ENCODE results near the gene SMAP2. TPM values are rescaled to one million over a fixed set of nuclear protein-coding genes. Genes with fewer than 3 reads are reported as not detected.

Gene SMAP2
- total RNA-seq, 3 donors from 2014 or later = 27.2 to 64.2 (median 33.1) TPM

DNA sequence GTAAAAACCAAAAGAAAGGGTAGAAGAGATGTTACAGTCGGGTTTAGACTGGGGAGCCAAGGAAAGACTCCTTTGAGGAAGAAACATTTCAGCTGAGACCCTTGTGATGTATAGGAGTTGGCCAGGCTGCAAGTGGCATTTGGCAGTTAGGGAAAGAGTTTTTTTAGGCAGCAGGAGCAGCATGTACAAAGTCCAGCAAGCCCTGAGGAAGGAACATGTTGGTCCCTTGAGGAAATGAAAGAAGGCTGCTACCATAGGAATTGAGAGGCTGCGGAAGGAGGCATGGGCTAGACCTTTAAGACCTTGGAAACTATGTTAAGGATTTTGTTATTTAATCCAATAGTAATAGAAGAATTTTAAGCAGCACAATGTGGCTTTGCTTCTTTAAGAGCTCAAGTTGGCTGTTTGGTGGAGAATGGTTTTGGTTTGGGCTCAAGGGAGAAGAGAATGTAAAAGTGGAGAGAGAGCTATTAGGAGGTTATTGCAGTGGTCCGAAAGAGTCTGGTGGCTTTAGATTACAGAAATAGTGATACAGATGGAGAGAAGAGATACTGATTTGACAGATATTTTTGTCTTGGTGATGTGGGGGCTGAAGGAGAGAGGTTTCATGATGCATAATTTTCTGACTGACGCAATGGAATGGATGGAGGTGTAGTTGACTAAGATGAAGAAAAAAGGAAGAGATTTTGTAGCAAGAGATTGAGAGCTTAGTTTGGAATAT, 26.6 kb downstream of the SMAP2 start:
- H3K4me1 ChIP-seq = peaks cover 0 to 2% of the 10 kb centered on the region in 2 donors
- intact Hi-C loops (cut with DNase I; ENCODE audit: low total_unique reads) = no loop called here
- H3K4me3 ChIP-seq = no peak overlapping the region
- no peak overlapping the region for H3K27ac ChIP-seq
- no peaks in the 10 kb centered on the region for H3K27me3 ChIP-seq
- TF ChIP-seq POLR2A (IDR thresholded peaks at IDR 0.05) = no peak
- TF ChIP-seq, protein P1, sequence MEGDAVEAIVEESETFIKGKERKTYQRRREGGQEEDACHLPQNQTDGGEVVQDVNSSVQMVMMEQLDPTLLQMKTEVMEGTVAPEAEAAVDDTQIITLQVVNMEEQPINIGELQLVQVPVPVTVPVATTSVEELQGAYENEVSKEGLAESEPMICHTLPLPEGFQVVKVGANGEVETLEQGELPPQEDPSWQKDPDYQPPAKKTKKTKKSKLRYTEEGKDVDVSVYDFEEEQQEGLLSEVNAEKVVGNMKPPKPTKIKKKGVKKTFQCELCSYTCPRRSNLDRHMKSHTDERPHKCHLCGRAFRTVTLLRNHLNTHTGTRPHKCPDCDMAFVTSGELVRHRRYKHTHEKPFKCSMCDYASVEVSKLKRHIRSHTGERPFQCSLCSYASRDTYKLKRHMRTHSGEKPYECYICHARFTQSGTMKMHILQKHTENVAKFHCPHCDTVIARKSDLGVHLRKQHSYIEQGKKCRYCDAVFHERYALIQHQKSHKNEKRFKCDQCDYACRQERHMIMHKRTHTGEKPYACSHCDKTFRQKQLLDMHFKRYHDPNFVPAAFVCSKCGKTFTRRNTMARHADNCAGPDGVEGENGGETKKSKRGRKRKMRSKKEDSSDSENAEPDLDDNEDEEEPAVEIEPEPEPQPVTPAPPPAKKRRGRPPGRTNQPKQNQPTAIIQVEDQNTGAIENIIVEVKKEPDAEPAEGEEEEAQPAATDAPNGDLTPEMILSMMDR (IDR thresholded peaks at IDR 0.05) = no peak
- no peak for TF ChIP-seq POLR2AphosphoS5 (IDR thresholded peaks at IDR 0.05)
- H3K36me3 ChIP-seq = no peaks in the 10 kb centered on the region
- DNase-seq (ENCODE audit: low spot score in 2 of 2) = no peak
- H3K9me3 ChIP-seq = no peaks in the 10 kb centered on the region

GRCh38 chr1:40401473-40402201, 28.1 kb downstream of the SMAP2 start:
- no peaks in the 10 kb centered on the region for H3K36me3 ChIP-seq
- no peaks in the 10 kb centered on the region for H3K9me3 ChIP-seq
- H3K4me1 ChIP-seq = peaks cover 0 to 2% of the 10 kb centered on the region in 2 donors
- TF ChIP-seq, protein P1 (IDR thresholded peaks at IDR 0.05) = no peak
- TF ChIP-seq POLR2A (IDR thresholded peaks at IDR 0.05) = no peak
- H3K27me3 ChIP-seq = no peaks in the 10 kb centered on the region
- no peak overlapping the region for H3K4me3 ChIP-seq
- intact Hi-C loops (cut with DNase I; ENCODE audit: low total_unique reads) = no loop called here
- H3K27ac ChIP-seq = no peak overlapping the region
- no peak for DNase-seq (ENCODE audit: low spot score in 2 of 2)

DNA sequence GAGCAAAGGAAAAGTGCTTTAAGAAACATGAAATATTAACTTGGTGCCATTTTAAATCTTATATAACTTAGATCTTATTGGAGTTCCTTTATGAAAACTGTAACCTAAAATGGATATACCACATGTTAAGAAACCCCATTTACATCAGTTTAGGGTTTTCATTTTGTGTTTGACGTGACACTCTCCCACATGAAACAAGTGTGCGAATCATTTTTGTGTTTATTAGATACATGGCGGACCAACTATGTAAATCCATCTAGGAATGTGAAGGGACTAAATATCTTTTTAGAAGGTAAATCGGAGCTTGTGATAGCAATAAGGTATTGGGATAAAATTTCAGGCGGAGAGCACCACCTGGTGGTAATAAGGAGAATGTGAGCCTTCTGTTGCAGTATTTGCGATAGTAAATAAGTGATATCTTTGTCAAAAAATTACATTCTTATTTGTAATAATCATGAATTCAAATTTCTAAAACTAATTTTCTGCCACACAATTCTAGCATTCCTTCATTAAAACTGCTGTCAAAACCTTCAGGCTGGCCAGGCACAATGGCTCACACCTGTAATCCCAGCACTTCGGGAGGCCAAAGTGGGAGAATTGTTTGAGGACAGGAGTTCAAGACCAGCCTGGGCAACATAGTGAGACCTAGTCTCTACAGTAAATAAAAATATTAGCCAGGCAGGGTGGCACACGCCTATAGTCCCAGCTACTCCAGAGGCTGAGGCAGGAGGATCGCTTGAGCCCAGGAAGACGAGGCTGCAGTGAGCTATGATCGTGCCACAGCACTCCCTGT, 31.3 kb downstream of the SMAP2 start:
- peaks cover 0 to 2% of the 10 kb centered on the region in 2 donors for H3K4me1 ChIP-seq
- TF ChIP-seq, protein P1 (IDR thresholded peaks at IDR 0.05) = peak; percentile 65 to 84 (median 83)
- TF ChIP-seq POLR2A (IDR thresholded peaks at IDR 0.05) = no peak
- peak overlapping the region in 1 of 3 donors; percentile 16 for H3K4me3 ChIP-seq
- no peak overlapping the region for H3K27ac ChIP-seq
- no peak for DNase-seq (ENCODE audit: low spot score in 2 of 2)
- H3K27me3 ChIP-seq = no peaks in the 10 kb centered on the region
- no peaks in the 10 kb centered on the region for H3K36me3 ChIP-seq
- intact Hi-C loops (cut with DNase I; ENCODE audit: low total_unique reads) = no loop called here
- no peaks in the 10 kb centered on the region for H3K9me3 ChIP-seq

GRCh38 chr1:40405812-40406211, 32.3 kb downstream of the SMAP2 start:
- TF ChIP-seq POLR2AphosphoS5 (IDR thresholded peaks at IDR 0.05) (no peak), POLR2A (IDR thresholded peaks at IDR 0.05) (no peak)
- TF ChIP-seq, protein P1 (IDR thresholded peaks at IDR 0.05) = no peak
- Histone ChIP-seq H3K36me3 (no peaks in the 10 kb centered on the region), H3K9me3 (no peaks in the 10 kb centered on the region), H3K4me3 (no peak overlapping the region), H3K27me3 (no peaks in the 10 kb centered on the region), H3K4me1 (peaks cover 0 to 2% of the 10 kb centered on the region in 2 donors), H3K27ac (no peak overlapping the region)
- DNase-seq (ENCODE audit: low spot score in 2 of 2) = no peak
- intact Hi-C loops (cut with DNase I; ENCODE audit: low total_unique reads) = no loop called here
